A549 (cell line): Measurements from ENCODE around the gene EIF4EBP3. TPM values are rescaled to one million over a fixed set of nuclear protein-coding genes. Genes with fewer than 3 reads are reported as not detected.

ENCODE experiments used
- ATAC-seq, 2 experiments: fragments of 200-7000 bp in 1 of 2; fragments of >200 bp in 1 of 2; cut with Nextera tagmentation in 1 of 2; cut with Tn5 transposase in 1 of 2; 3 replicates each; pipeline versions ENCODE4 v1.8.0 to v1.9.1; 2018 to 2020; ENCODE audit warnings: mild to moderate bottlenecking in 1 of 2, moderate library complexity in 1 of 2
- CTCF ChIA-PET: fragments of 300-600 bp; sonication (Branson Sonifier 250); formaldehyde crosslinking; extraction: SDS; loops from one replicate; lab custom pipeline; 2021; ENCODE audit warnings: antibody characterized with exemption, inconsistent platforms; lab: Yijun Ruan, JAX
- POLR2A ChIA-PET: fragments of 350-600 bp; formaldehyde crosslinking; extraction: SDS; loops from one replicate; lab custom pipeline; 2021; ENCODE audit warnings: antibody characterized with exemption, inconsistent platforms; lab: Yijun Ruan, JAX
- DNase-seq, 2 experiments: peaks; one replicate each; pipeline versions ENCODE4 v3.0.0 to v3.0.0-alpha.2; 2011 to 2016; ENCODE audit warnings: low read depth in 1 of 2, low spot score in 1 of 2
- FAIRE-seq: peaks from 2 replicates; lab custom pipeline; 2011; peaks lifted over from hg19 to GRCh38; lab: Jason Lieb, UNC
- H3K27ac ChIP-seq, 2 experiments: fragments of >200 bp; sonication (Bioruptor Twin); formaldehyde crosslinking; 3 replicates each; pipeline ENCODE4 v1.5.1; 2016 to 2017
- H3K4me1 ChIP-seq: fragments of >200 bp; sonication (Bioruptor Twin); formaldehyde crosslinking; 3 replicates; pipeline ENCODE4 v1.6.1; 2016
- H3K4me2 ChIP-seq: fragments of >200 bp; sonication (Bioruptor Twin); formaldehyde crosslinking; 3 replicates; pipeline ENCODE4 v1.6.1; 2016
- H3K4me3 ChIP-seq: fragments of >200 bp; sonication (Bioruptor Twin); formaldehyde crosslinking; 3 replicates; pipeline ENCODE4 v1.5.1; 2016
- H3K9me3 ChIP-seq: fragments of >200 bp; sonication (Bioruptor Twin); formaldehyde crosslinking; 3 replicates; pipeline ENCODE4 v1.6.1; 2016
- BHLHE40 ChIP-seq: IDR thresholded peaks from 2 replicates; pipeline ENCODE4 v1.6.1; 2012; ENCODE audit warnings: low read depth, low read length, inconsistent platforms
- CBX2 ChIP-seq: fragments of 200-600 bp; sonication (generic); IDR thresholded peaks from 2 replicates; pipeline ENCODE4 v1.6.1; 2016; ENCODE audit warnings: low read depth, mild to moderate bottlenecking, borderline replicate concordance
- CBX8 ChIP-seq: fragments of 200-600 bp; sonication (generic); IDR thresholded peaks from 2 replicates; pipeline ENCODE4 v1.6.1; 2016
- CHD2 ChIP-seq: fragments of 150-350 bp; IDR thresholded peaks from 2 replicates; pipeline ENCODE4 v1.6.1; 2014; ENCODE audit warnings: low read length; ENCODE audit not compliant: partially characterized antibody
- CHD4 ChIP-seq: fragments of 200-600 bp; sonication (generic); IDR thresholded peaks from 2 replicates; pipeline ENCODE4 v1.6.1; 2016; ENCODE audit warnings: antibody characterized with exemption, mild to moderate bottlenecking, borderline replicate concordance
- EP300 ChIP-seq, 2 experiments: fragments of >200 bp; sonication (Bioruptor Twin); formaldehyde crosslinking; IDR thresholded peaks; 2 replicates in 1 of 2; 3 replicates in 1 of 2; pipeline ENCODE4 v1.6.1; 2016 to 2017
- ESRRA ChIP-seq: fragments of 150-350 bp; IDR thresholded peaks from 2 replicates; pipeline ENCODE4 v1.6.1; 2014; ENCODE audit warnings: mild to moderate bottlenecking, low read length, borderline replicate concordance
- FOSL2 ChIP-seq, 2 experiments: fragments of 450-650 bp in 1 of 2; fragments of >200 bp in 1 of 2; sonication (Bioruptor Twin) in 1 of 2; formaldehyde crosslinking; IDR thresholded peaks; 2 replicates each; pipeline versions ENCODE4 v1.5.0 to v1.6.1; 2016 to 2020; ENCODE audit warnings: mild to moderate bottlenecking in 1 of 2, moderate library complexity in 1 of 2
- HEYL ChIP-seq: fragments of 250-450 bp; sonication (Bioruptor Pico); IDR thresholded peaks from 2 replicates; pipeline ENCODE4 v1.8.0; 2021; ENCODE audit warnings: mild to moderate bottlenecking, moderate library complexity
- HOXA7 ChIP-seq: fragments of 250-450 bp; sonication (Bioruptor Pico); IDR thresholded peaks from 2 replicates; pipeline ENCODE4 v1.5.0; 2020; ENCODE audit warnings: mild to moderate bottlenecking, moderate library complexity
- HOXB13 ChIP-seq: fragments of 250-450 bp; sonication (Bioruptor Pico); IDR thresholded peaks from 2 replicates; pipeline ENCODE4 v1.5.0; 2020; ENCODE audit warnings: low read depth, mild to moderate bottlenecking, moderate library complexity
- KDM5A ChIP-seq: fragments of 200-600 bp; sonication (generic); IDR thresholded peaks from 2 replicates; pipeline ENCODE4 v1.6.1; 2016; ENCODE audit warnings: antibody characterized with exemption, mild to moderate bottlenecking
- MYC ChIP-seq: IDR thresholded peaks from 2 replicates; pipeline ENCODE4 v1.6.1; 2012; ENCODE audit warnings: mild to moderate bottlenecking, inconsistent platforms, low read length, improper control_type of control experiment, borderline replicate concordance
- NFE2L2 ChIP-seq: fragments of 150-350 bp; conservative IDR thresholded peaks from 2 replicates; pipeline ENCODE4 v1.6.1; 2014; ENCODE audit warnings: low read length
- NPAS2 ChIP-seq: fragments of 250-450 bp; sonication (Bioruptor Pico); IDR thresholded peaks from 2 replicates; pipeline ENCODE4 v1.8.0; 2022; ENCODE audit warnings: mild to moderate bottlenecking, moderate library complexity, borderline replicate concordance
- PHF8 ChIP-seq: fragments of 200-600 bp; sonication (generic); IDR thresholded peaks from 2 replicates; pipeline ENCODE4 v1.6.1; 2016; ENCODE audit warnings: low read depth, mild to moderate bottlenecking, antibody characterized with exemption, moderate library complexity, borderline replicate concordance
- POLR2A ChIP-seq: IDR thresholded peaks from 2 replicates; pipeline ENCODE4 v1.6.1; 2012; ENCODE audit warnings: mild to moderate bottlenecking, low read length
- RAD21 ChIP-seq, 2 experiments: fragments of >200 bp in 1 of 2; sonication (Bioruptor Twin) in 1 of 2; formaldehyde crosslinking in 1 of 2; IDR thresholded peaks in 1 of 2; conservative IDR thresholded peaks in 1 of 2; 2 replicates in 1 of 2; 3 replicates in 1 of 2; pipeline ENCODE4 v1.6.1; 2012 to 2018; ENCODE audit warnings: inconsistent platforms in 1 of 2
- RARB ChIP-seq: fragments of 250-450 bp; sonication (Bioruptor Pico); IDR thresholded peaks from 2 replicates; pipeline ENCODE4 v1.8.0; 2021; ENCODE audit warnings: mild to moderate bottlenecking, moderate library complexity
- RCOR1 ChIP-seq: fragments of 150-350 bp; IDR thresholded peaks from 2 replicates; pipeline ENCODE4 v1.6.1; 2014; ENCODE audit warnings: antibody characterized with exemption, low read length, low read depth
- RFX5 ChIP-seq: fragments of 450-650 bp; IDR thresholded peaks from 2 replicates; pipeline ENCODE4 v1.7.1; 2014; ENCODE audit warnings: antibody characterized with exemption, mild to moderate bottlenecking, moderate library complexity
- RNF2 ChIP-seq: fragments of 200-600 bp; sonication (generic); IDR thresholded peaks from 2 replicates; pipeline ENCODE4 v1.6.1; 2016; ENCODE audit warnings: low read depth, mild to moderate bottlenecking, antibody characterized with exemption, moderate library complexity, borderline replicate concordance
- SREBF2 ChIP-seq: fragments of 450-650 bp; IDR thresholded peaks from 2 replicates; pipeline ENCODE4 v1.6.1; 2014; ENCODE audit warnings: mild to moderate bottlenecking, moderate library complexity
- TFCP2L1 ChIP-seq: fragments of 250-450 bp; sonication (Bioruptor Pico); IDR thresholded peaks from 2 replicates; pipeline ENCODE4 v1.5.0; 2021; ENCODE audit warnings: mild to moderate bottlenecking
- ZC3H11A ChIP-seq: fragments of 450-650 bp; IDR thresholded peaks from 2 replicates; pipeline ENCODE4 v1.6.1; 2014; ENCODE audit warnings: antibody characterized with exemption, mild to moderate bottlenecking
- ZFP36 ChIP-seq: fragments of 450-650 bp; IDR thresholded peaks from 2 replicates; pipeline ENCODE4 v1.6.1; 2014; ENCODE audit warnings: borderline replicate concordance; ENCODE audit not compliant: partially characterized antibody
- WGBS: methylation state at CpG from one replicate; pipeline ENCODE4 v1.1.6; 2017; ENCODE audit errors: missing lambda C conversion rate; 5-methylcytosine and 5-hydroxymethylcytosine counted together
- polyA plus RNA-seq, 4 experiments: library from polyadenylated mRNA; depleted of rRNA in 3 of 4; stranded (reverse); fragments of >200 nt; fragmentation: RNase III in 1 of 4; extraction: RNeasy Plus Mini Kit Qiagen cat#74134 plus additional on column Dnase treatment in 1 of 4; gene quantifications; 2 replicates in 3 of 4; 3 replicates in 1 of 4; pipeline ENCODE4 v1.2.3, GENCODE V29; 2011 to 2017
- TF ChIP-seq, protein P1 (sequence below): fragments of >200 bp; sonication (Bioruptor Twin); formaldehyde crosslinking; IDR thresholded peaks from 3 replicates; pipeline ENCODE4 v1.6.1; 2016
- TF ChIP-seq, protein P2 (sequence below): IDR thresholded peaks from 2 replicates; pipeline ENCODE4 v1.6.1; 2012
- TF ChIP-seq, protein P3 (sequence below): fragments of >200 bp; sonication (Bioruptor Twin); formaldehyde crosslinking; IDR thresholded peaks from 2 replicates; pipeline ENCODE4 v1.6.1; 2016

The EIF4EBP3 gene
- polyA plus RNA-seq, 2 of the 4 experiments (the other 2 are of a cell fraction): 0.96 to 2.0 TPM

DNA sequence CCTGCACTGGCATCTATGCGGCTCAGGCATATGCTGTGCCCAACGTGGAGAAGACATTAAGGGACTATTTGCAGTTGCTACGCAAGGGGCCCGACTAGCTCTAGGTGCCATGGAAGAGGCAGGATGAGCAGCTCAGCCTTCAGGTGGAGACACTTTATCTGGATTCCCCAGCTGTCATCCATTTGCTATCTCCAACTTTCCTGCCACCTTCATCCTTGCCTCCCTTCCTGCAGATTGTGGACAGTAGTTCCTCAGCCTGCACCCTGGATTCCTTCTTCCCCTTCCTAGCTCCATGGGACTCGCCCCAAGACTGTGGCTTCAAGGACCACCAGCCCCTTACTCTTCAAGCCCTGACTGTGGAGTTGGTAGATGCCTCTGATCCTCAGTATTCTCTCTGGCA lies 19.2 kb downstream of the EIF4EBP3 start:
- H3K9me3 ChIP-seq: no peaks in the 10 kb centered on the region
- H3K4me2 ChIP-seq: no peak overlapping the region; the same call in 2 of the 3 replicates
- WGBS: 95% methylated on average over 5 of the region's 5 CpGs
- ChIA-PET CTCF (interaction anchor here (0.7 to 3.0 kb wide), 8 partner anchors 9 to 205 kb away, joined by 3 to 11 read pairs (median 3); partner anchors contain the start of genes SRA1 and TMCO6), POLR2A (interaction anchor here (1.0 kb wide), 1 partner anchor 9 kb away, joined by 3 read pairs; the partner anchor contains the start of gene SRA1)
- TF ChIP-seq BHLHE40 (no peak), ESRRA (no peak), HOXA7 (CRISPR knock-in tag) (no peak), RARB (CRISPR knock-in tag) (no peak), ZFP36 (no peak), FOSL2 (IDR thresholded peaks at IDR 0.05) (no peak), FOSL2 (CRISPR knock-in tag; IDR thresholded peaks at IDR 0.05) (no peak), RFX5 (no peak), ZC3H11A (no peak), EP300 (IDR thresholded peaks at IDR 0.05) (no peak), HEYL (CRISPR knock-in tag) (no peak), CHD4 (no peak), TFCP2L1 (CRISPR knock-in tag) (no peak), HOXB13 (CRISPR knock-in tag) (no peak), SREBF2 (no peak), KDM5A (no peak)
- TF ChIP-seq, protein P1, sequence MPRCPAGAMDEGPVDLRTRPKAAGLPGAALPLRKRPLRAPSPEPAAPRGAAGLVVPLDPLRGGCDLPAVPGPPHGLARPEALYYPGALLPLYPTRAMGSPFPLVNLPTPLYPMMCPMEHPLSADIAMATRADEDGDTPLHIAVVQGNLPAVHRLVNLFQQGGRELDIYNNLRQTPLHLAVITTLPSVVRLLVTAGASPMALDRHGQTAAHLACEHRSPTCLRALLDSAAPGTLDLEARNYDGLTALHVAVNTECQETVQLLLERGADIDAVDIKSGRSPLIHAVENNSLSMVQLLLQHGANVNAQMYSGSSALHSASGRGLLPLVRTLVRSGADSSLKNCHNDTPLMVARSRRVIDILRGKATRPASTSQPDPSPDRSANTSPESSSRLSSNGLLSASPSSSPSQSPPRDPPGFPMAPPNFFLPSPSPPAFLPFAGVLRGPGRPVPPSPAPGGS: no peak
- TF ChIP-seq, protein P2, sequence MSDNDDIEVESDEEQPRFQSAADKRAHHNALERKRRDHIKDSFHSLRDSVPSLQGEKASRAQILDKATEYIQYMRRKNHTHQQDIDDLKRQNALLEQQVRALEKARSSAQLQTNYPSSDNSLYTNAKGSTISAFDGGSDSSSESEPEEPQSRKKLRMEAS: no peak
- FAIRE-seq (no peak), ATAC-seq (no peak), DNase-seq (no peak)
- no peak overlapping the region for H3K4me3 ChIP-seq
- H3K4me1 ChIP-seq: peaks cover 18% of the 10 kb centered on the region
- no peak overlapping the region for H3K27ac ChIP-seq

DNA sequence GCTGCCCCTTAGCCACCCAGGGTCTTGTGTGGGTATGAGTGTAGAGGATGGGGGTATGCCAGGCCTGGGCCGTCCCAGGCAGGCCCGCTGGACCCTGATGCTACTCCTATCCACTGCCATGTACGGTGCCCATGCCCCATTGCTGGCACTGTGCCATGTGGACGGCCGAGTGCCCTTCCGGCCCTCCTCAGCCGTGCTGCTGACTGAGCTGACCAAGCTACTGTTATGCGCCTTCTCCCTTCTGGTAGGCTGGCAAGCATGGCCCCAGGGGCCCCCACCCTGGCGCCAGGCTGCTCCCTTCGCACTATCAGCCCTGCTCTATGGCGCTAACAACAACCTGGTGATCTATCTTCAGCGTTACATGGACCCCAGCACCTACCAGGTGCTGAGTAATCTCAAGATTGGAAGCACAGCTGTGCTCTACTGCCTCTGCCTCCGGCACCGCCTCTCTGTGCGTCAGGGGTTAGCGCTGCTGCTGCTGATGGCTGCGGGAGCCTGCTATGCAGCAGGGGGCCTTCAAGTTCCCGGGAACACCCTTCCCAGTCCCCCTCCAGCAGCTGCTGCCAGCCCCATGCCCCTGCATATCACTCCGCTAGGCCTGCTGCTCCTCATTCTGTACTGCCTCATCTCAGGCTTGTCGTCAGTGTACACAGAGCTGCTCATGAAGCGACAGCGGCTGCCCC lies 19.8 kb downstream of the EIF4EBP3 start:
- no peak for DNase-seq
- ChIA-PET CTCF (interaction anchor here (0.7 to 3.0 kb wide), 8 partner anchors 10 to 206 kb away, joined by 3 to 11 read pairs (median 3); partner anchors contain the start of genes SRA1 and TMCO6), POLR2A (interaction anchor here (1.0 kb wide), 1 partner anchor 10 kb away, joined by 3 read pairs; the partner anchor contains the start of gene SRA1)
- WGBS: 87% methylated on average over 20 of the region's 22 CpGs
- no peak for TF ChIP-seq PHF8
- no peak for TF ChIP-seq NPAS2
- no peak for TF ChIP-seq NFE2L2
- no peak for TF ChIP-seq RCOR1
- TF ChIP-seq, protein P3, sequence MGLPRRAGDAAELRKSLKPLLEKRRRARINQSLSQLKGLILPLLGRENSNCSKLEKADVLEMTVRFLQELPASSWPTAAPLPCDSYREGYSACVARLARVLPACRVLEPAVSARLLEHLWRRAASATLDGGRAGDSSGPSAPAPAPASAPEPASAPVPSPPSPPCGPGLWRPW: no peak
- no peak for TF ChIP-seq RAD21 (conservative IDR thresholded peaks at IDR 0.05 in 1 of 2, IDR thresholded peaks at IDR 0.05 in 1 of 2)
- TF ChIP-seq CBX2: no peak
- no peak for TF ChIP-seq MYC
- TF ChIP-seq POLR2A: no peak
- no peak for TF ChIP-seq RNF2
- TF ChIP-seq ZC3H11A: no peak
- TF ChIP-seq HOXA7 (CRISPR knock-in tag): no peak
- TF ChIP-seq CHD2: no peak
- no peak for TF ChIP-seq TFCP2L1 (CRISPR knock-in tag)
- no peak for TF ChIP-seq EP300 (IDR thresholded peaks at IDR 0.05)
- TF ChIP-seq ESRRA: no peak
- no peak for TF ChIP-seq CBX8
- Histone ChIP-seq H3K4me2 (no peak overlapping the region), H3K27ac (no peak overlapping the region), H3K4me1 (peaks cover 18% of the 10 kb centered on the region), H3K9me3 (no peaks in the 10 kb centered on the region), H3K4me3 (no peak overlapping the region)
- FAIRE-seq: no peak
- no peak for ATAC-seq
